OCI-LY7 (cell line): ENCODE results near the gene PCDHB15. TPM values are rescaled to one million over a fixed set of nuclear protein-coding genes. Genes with fewer than 3 reads are reported as not detected.

Source experiments
- BruUV-seq: library from RNA; stranded (reverse); fragments of 400-500 nt; replicated peaks from 2 replicates; lab custom pipeline; 2021; lab: Mats Ljungman, UMichigan
- CTCF ChIA-PET: fragments of 300-600 bp; sonication (Branson Sonifier 250); formaldehyde crosslinking; loops from one replicate; lab custom pipeline; 2022; ENCODE audit warnings: antibody characterized with exemption; ENCODE audit not compliant: unreplicated experiment; lab: Charles Lee
- POLR2A ChIA-PET: fragments of 300-600 bp; sonication (Branson Sonifier 250); formaldehyde crosslinking; loops from one replicate; lab custom pipeline; 2022; ENCODE audit warnings: antibody characterized with exemption; lab: Charles Lee
- DNase-seq: peaks from one replicate; pipeline ENCODE4 v3.0.0-alpha.2; 2015; ENCODE audit warnings: low spot score
- H2AFZ ChIP-seq: fragments of 200-600 bp; sonication (generic), shearing (Covaris generic); 2 replicates; pipeline ENCODE4 v1.6.1; 2014; ENCODE audit warnings: mild to moderate bottlenecking, antibody characterized with exemption, low read length, moderate library complexity
- H3K27ac ChIP-seq: fragments of 200-600 bp; sonication (generic); 2 replicates; pipeline ENCODE4 v1.5.1; 2014; ENCODE audit warnings: mixed run types, low read depth, mild to moderate bottlenecking, moderate library complexity, low read length, inconsistent platforms; ENCODE audit not compliant: poor library complexity, severe bottlenecking
- H3K36me3 ChIP-seq: fragments of 200-600 bp; sonication (generic); 2 replicates; pipeline ENCODE4 v1.6.1; 2014; ENCODE audit warnings: mild to moderate bottlenecking, antibody characterized with exemption, low read length, moderate library complexity, mixed read lengths; ENCODE audit not compliant: insufficient read depth
- H3K4me1 ChIP-seq: fragments of 200-600 bp; sonication (generic); 2 replicates; pipeline ENCODE4 v1.5.1; 2014; ENCODE audit warnings: mild to moderate bottlenecking, low read length; ENCODE audit not compliant: insufficient read depth, poor library complexity, severe bottlenecking
- H3K4me2 ChIP-seq: fragments of 200-600 bp; sonication (generic); 2 replicates; pipeline ENCODE4 v1.6.1; 2014; ENCODE audit warnings: mild to moderate bottlenecking, low read length
- H3K4me3 ChIP-seq: fragments of 200-600 bp; sonication (generic); 2 replicates; pipeline ENCODE4 v1.5.1; 2014; ENCODE audit warnings: mild to moderate bottlenecking, low read depth, low read length; ENCODE audit not compliant: poor library complexity, severe bottlenecking
- H3K79me2 ChIP-seq: fragments of 200-600 bp; sonication (generic); 2 replicates; pipeline ENCODE4 v1.6.1; 2016; ENCODE audit warnings: low read depth, mild to moderate bottlenecking, low read length, moderate library complexity, mixed read lengths; ENCODE audit not compliant: insufficient read depth
- H3K9me2 ChIP-seq: fragments of 200-600 bp; sonication (generic); 2 replicates; pipeline ENCODE4 v1.6.1; 2016; ENCODE audit warnings: mild to moderate bottlenecking, low read length, mixed read lengths; ENCODE audit not compliant: insufficient read depth
- H3K9me3 ChIP-seq: fragments of 200-600 bp; sonication (generic); 2 replicates; pipeline ENCODE4 v1.6.1; 2014; ENCODE audit warnings: mild to moderate bottlenecking, mixed run types, low read length, mixed read lengths
- H4K20me1 ChIP-seq: fragments of 200-600 bp; sonication (generic); 2 replicates; pipeline ENCODE4 v1.6.1; 2014; ENCODE audit warnings: mild to moderate bottlenecking, antibody characterized with exemption, low read length, moderate library complexity, mixed read lengths; ENCODE audit not compliant: insufficient read depth
- CTCF ChIP-seq: fragments of 200-600 bp; sonication (generic); conservative IDR thresholded peaks from 2 replicates; pipeline ENCODE4 v1.5.1; 2014; ENCODE audit warnings: mild to moderate bottlenecking, antibody characterized with exemption, low read length, moderate library complexity, mixed read lengths
- EZH2phosphoT487 ChIP-seq: fragments of 200-600 bp; sonication (generic); IDR thresholded peaks from 2 replicates; pipeline ENCODE4 v1.6.1; 2018; ENCODE audit warnings: low read depth, borderline replicate concordance, mild to moderate bottlenecking, mixed run types, antibody characterized with exemption, low read length, moderate library complexity, mixed read lengths
- intact Hi-C: fragments of 100-400 bp; cut with micrococcal nuclease; formaldehyde crosslinking; loops from one replicate; pipeline ENCODE4 v1.10.0; 2022; ENCODE audit not compliant: unreplicated experiment
- total RNA-seq, 2 experiments: library from RNA; depleted of rRNA in 1 of 2; stranded (reverse); fragments of >200 nt in 1 of 2; shearing (Covaris generic) in 1 of 2; gene quantifications; 2 replicates each; pipeline ENCODE4 v1.2.3, GENCODE V29; 2014 to 2022

The PCDHB15 gene
- total RNA-seq, 2 experiments from 2014 or later, result not detected

- peaks cover 3% of the 10 kb centered on the region; the same call in 1 of the 2 replicates for H3K9me3 ChIP-seq
- H3K9me2 ChIP-seq, result no peaks in the 10 kb centered on the region
- TF ChIP-seq CTCF (no peak), EZH2phosphoT487 (no peak)
- DNase-seq, result no peak
- BruUV-seq, result no TSS peak
- no peaks in the 10 kb centered on the region for H3K4me1 ChIP-seq
- no peaks in the 10 kb centered on the region for H4K20me1 ChIP-seq
- no peak overlapping the region for H3K4me2 ChIP-seq
- CTCF ChIA-PET, result no interaction called here
- H3K36me3 ChIP-seq, result no peaks in the 10 kb centered on the region
- intact Hi-C loops, result no loop called here
- POLR2A ChIA-PET, result no interaction called here
- H2AFZ ChIP-seq, result no peak overlapping the region
- H3K4me3 ChIP-seq, result no peak overlapping the region
- no peaks in the 10 kb centered on the region for H3K79me2 ChIP-seq
- no peak overlapping the region for H3K27ac ChIP-seq
Measured at GRCh38 chr5:141298376-141298775, 53.2 kb downstream of the PCDHB15 start.

Other genes with a start within 250 kb of the PCDHB15 start
Only the 30 nearest of the 39 such genes appear.
- not detected in 2 replicates for gene PCDHB2, start 150.8 kb upstream of the PCDHB15 start, total RNA-seq (2014; rRNA removed; shearing (Covaris generic))
- not detected in 2 replicates for gene PCDHB2, start 150.8 kb upstream of the PCDHB15 start, total RNA-seq (2022)
- gene PCDHB3, start 144.9 kb upstream of the PCDHB15 start, total RNA-seq (2014; rRNA removed; shearing (Covaris generic)), result not detected in 2 replicates
- gene PCDHB3, start 144.9 kb upstream of the PCDHB15 start, total RNA-seq (2022), result not detected in 2 replicates
- gene PCDHB4, start 123.6 kb upstream of the PCDHB15 start, total RNA-seq (2014; rRNA removed; shearing (Covaris generic)), result not detected in 2 replicates
- gene PCDHB4, start 123.6 kb upstream of the PCDHB15 start, total RNA-seq (2022), result not detected in 2 replicates
- gene PCDHB5, start 110.2 kb upstream of the PCDHB15 start, total RNA-seq (2014; rRNA removed; shearing (Covaris generic)), result not detected in 2 replicates
- not detected in 2 replicates for gene PCDHB5, start 110.2 kb upstream of the PCDHB15 start, total RNA-seq (2022)
- gene PCDHB6, start 95.3 kb upstream of the PCDHB15 start, total RNA-seq (2014; rRNA removed; shearing (Covaris generic)), result not detected in 2 replicates
- gene PCDHB6, start 95.3 kb upstream of the PCDHB15 start, total RNA-seq (2022), result not detected in 2 replicates
- not detected in 2 replicates for gene PCDHB7, start 72.8 kb upstream of the PCDHB15 start, total RNA-seq (2014; rRNA removed; shearing (Covaris generic))
- not detected in 2 replicates for gene PCDHB7, start 72.8 kb upstream of the PCDHB15 start, total RNA-seq (2022)
- 0.08 TPM in 1 of 2 replicates, not detected in the other for gene PCDHB8, start 67.6 kb upstream of the PCDHB15 start, total RNA-seq (2014; rRNA removed; shearing (Covaris generic))
- not detected in 2 replicates for gene PCDHB8, start 67.6 kb upstream of the PCDHB15 start, total RNA-seq (2022)
- not detected in 2 replicates for gene PCDHB16, start 63.0 kb upstream of the PCDHB15 start, total RNA-seq (2014; rRNA removed; shearing (Covaris generic))
- gene PCDHB16, start 63.0 kb upstream of the PCDHB15 start, total RNA-seq (2022), result not detected in 2 replicates
- 0.06 TPM in 1 of 2 replicates, not detected in the other for gene PCDHB9, start 58.2 kb upstream of the PCDHB15 start, total RNA-seq (2014; rRNA removed; shearing (Covaris generic))
- 0.33 TPM in 1 of 2 replicates, not detected in the other for gene PCDHB9, start 58.2 kb upstream of the PCDHB15 start, total RNA-seq (2022)
- 0.08 TPM in 1 of 2 replicates, not detected in the other for gene PCDHB10, start 53.0 kb upstream of the PCDHB15 start, total RNA-seq (2014; rRNA removed; shearing (Covaris generic))
- gene PCDHB10, start 53.0 kb upstream of the PCDHB15 start, total RNA-seq (2022), result not detected in 2 replicates
- not detected in 2 replicates for gene PCDHB11, start 45.8 kb upstream of the PCDHB15 start, total RNA-seq (2014; rRNA removed; shearing (Covaris generic))
- gene PCDHB11, start 45.8 kb upstream of the PCDHB15 start, total RNA-seq (2022), result not detected in 2 replicates
- not detected in 2 replicates for gene PCDHB12, start 36.7 kb upstream of the PCDHB15 start, total RNA-seq (2014; rRNA removed; shearing (Covaris generic))
- not detected in 2 replicates for gene PCDHB12, start 36.7 kb upstream of the PCDHB15 start, total RNA-seq (2022)
- gene PCDHB13, start 31.5 kb upstream of the PCDHB15 start, total RNA-seq (2014; rRNA removed; shearing (Covaris generic)), result 0.22 TPM in 1 of 2 replicates, not detected in the other
- not detected in 2 replicates for gene PCDHB13, start 31.5 kb upstream of the PCDHB15 start, total RNA-seq (2022)
- gene PCDHB14, start 22.1 kb upstream of the PCDHB15 start, total RNA-seq (2014; rRNA removed; shearing (Covaris generic)), result 0.22 TPM in 1 of 2 replicates, not detected in the other
- gene PCDHB14, start 22.1 kb upstream of the PCDHB15 start, total RNA-seq (2022), result not detected in 2 replicates
- 0.16 and 0.95 TPM in 2 replicates for gene SLC25A2, start 58.7 kb downstream of the PCDHB15 start, total RNA-seq (2014; rRNA removed; shearing (Covaris generic))
- gene SLC25A2, start 58.7 kb downstream of the PCDHB15 start, total RNA-seq (2022), result 0.70 and 1.6 TPM in 2 replicates
- 115 and 126 TPM in 2 replicates for gene TAF7, start 75.4 kb downstream of the PCDHB15 start, total RNA-seq (2014; rRNA removed; shearing (Covaris generic))
- 103 and 113 TPM in 2 replicates for gene TAF7, start 75.4 kb downstream of the PCDHB15 start, total RNA-seq (2022)
- 1.3 and 1.8 TPM in 2 replicates for gene PCDHGA1, start 85.1 kb downstream of the PCDHB15 start, total RNA-seq (2014; rRNA removed; shearing (Covaris generic))
- gene PCDHGA1, start 85.1 kb downstream of the PCDHB15 start, total RNA-seq (2022), result 1.7 and 1.9 TPM in 2 replicates
- gene PCDHGA2, start 93.4 kb downstream of the PCDHB15 start, total RNA-seq (2014; rRNA removed; shearing (Covaris generic)), result 0.19 and 0.51 TPM in 2 replicates
- 0.74 and 1.1 TPM in 2 replicates for gene PCDHGA2, start 93.4 kb downstream of the PCDHB15 start, total RNA-seq (2022)
- 0.21 and 0.25 TPM in 2 replicates for gene PCDHGA3, start 98.4 kb downstream of the PCDHB15 start, total RNA-seq (2014; rRNA removed; shearing (Covaris generic))
- gene PCDHGA3, start 98.4 kb downstream of the PCDHB15 start, total RNA-seq (2022), result 0.36 and 0.65 TPM in 2 replicates
- 2.8 and 4.1 TPM in 2 replicates for gene PCDHGB1, start 104.7 kb downstream of the PCDHB15 start, total RNA-seq (2014; rRNA removed; shearing (Covaris generic))
- 2.8 and 3.0 TPM in 2 replicates for gene PCDHGB1, start 104.7 kb downstream of the PCDHB15 start, total RNA-seq (2022)
- 1.9 and 3.5 TPM in 2 replicates for gene PCDHGA4, start 109.6 kb downstream of the PCDHB15 start, total RNA-seq (2014; rRNA removed; shearing (Covaris generic))
- 1.8 and 1.9 TPM in 2 replicates for gene PCDHGA4, start 109.6 kb downstream of the PCDHB15 start, total RNA-seq (2022)
- 8.3 and 9.3 TPM in 2 replicates for gene PCDHGB2, start 114.6 kb downstream of the PCDHB15 start, total RNA-seq (2014; rRNA removed; shearing (Covaris generic))
- 9.2 and 10.9 TPM in 2 replicates for gene PCDHGB2, start 114.6 kb downstream of the PCDHB15 start, total RNA-seq (2022)
- 5.2 and 6.1 TPM in 2 replicates for gene PCDHGA5, start 118.8 kb downstream of the PCDHB15 start, total RNA-seq (2014; rRNA removed; shearing (Covaris generic))
- gene PCDHGA5, start 118.8 kb downstream of the PCDHB15 start, total RNA-seq (2022), result 4.6 and 4.9 TPM in 2 replicates
- gene PCDHGB3, start 124.8 kb downstream of the PCDHB15 start, total RNA-seq (2014; rRNA removed; shearing (Covaris generic)), result 3.5 and 5.8 TPM in 2 replicates
- gene PCDHGB3, start 124.8 kb downstream of the PCDHB15 start, total RNA-seq (2022), result 6.1 and 6.3 TPM in 2 replicates
- gene PCDHGA6, start 128.5 kb downstream of the PCDHB15 start, total RNA-seq (2014; rRNA removed; shearing (Covaris generic)), result 6.3 and 7.2 TPM in 2 replicates
- 5.5 and 6.2 TPM in 2 replicates for gene PCDHGA6, start 128.5 kb downstream of the PCDHB15 start, total RNA-seq (2022)
- 4.7 and 6.4 TPM in 2 replicates for gene PCDHGA7, start 137.3 kb downstream of the PCDHB15 start, total RNA-seq (2014; rRNA removed; shearing (Covaris generic))
- 5.6 TPM in 2 replicates for gene PCDHGA7, start 137.3 kb downstream of the PCDHB15 start, total RNA-seq (2022)
- gene PCDHGB4, start 142.3 kb downstream of the PCDHB15 start, total RNA-seq (2014; rRNA removed; shearing (Covaris generic)), result 8.7 and 9.3 TPM in 2 replicates
- gene PCDHGB4, start 142.3 kb downstream of the PCDHB15 start, total RNA-seq (2022), result 6.5 and 6.9 TPM in 2 replicates
- gene PCDHGA8, start 147.2 kb downstream of the PCDHB15 start, total RNA-seq (2014; rRNA removed; shearing (Covaris generic)), result 5.0 and 5.3 TPM in 2 replicates
- gene PCDHGA8, start 147.2 kb downstream of the PCDHB15 start, total RNA-seq (2022), result 3.8 and 4.7 TPM in 2 replicates
- 3.8 and 5.1 TPM in 2 replicates for gene PCDHGB5, start 152.6 kb downstream of the PCDHB15 start, total RNA-seq (2014; rRNA removed; shearing (Covaris generic))
- 7.1 and 8.6 TPM in 2 replicates for gene PCDHGB5, start 152.6 kb downstream of the PCDHB15 start, total RNA-seq (2022)
- 3.7 and 5.9 TPM in 2 replicates for gene PCDHGA9, start 157.4 kb downstream of the PCDHB15 start, total RNA-seq (2014; rRNA removed; shearing (Covaris generic))
- gene PCDHGA9, start 157.4 kb downstream of the PCDHB15 start, total RNA-seq (2022), result 5.2 and 5.7 TPM in 2 replicates